SK-N-SH treated with all-trans-retinoic acid at 6 μM for 48 hours (cell line): ENCODE data around the gene NF1.

ENCODE experiments used
- RARB ChIP-seq: fragments of 250-450 bp; sonication (Bioruptor Pico); IDR thresholded peaks from 2 replicates; pipeline ENCODE4 v1.8.0; 2021; ENCODE audit warnings: mild to moderate bottlenecking, moderate library complexity
- SNAI2 ChIP-seq: fragments of 250-450 bp; sonication (Bioruptor Pico); IDR thresholded peaks from 2 replicates; pipeline ENCODE4 v1.5.0; 2020; ENCODE audit warnings: mild to moderate bottlenecking, moderate library complexity
- TF ChIP-seq, protein P1 (sequence below): fragments of 250-450 bp; sonication (Bioruptor Pico); IDR thresholded peaks from 2 replicates; pipeline ENCODE4 v1.8.0; 2020; ENCODE audit warnings: mild to moderate bottlenecking, moderate library complexity, borderline replicate concordance

DNA sequence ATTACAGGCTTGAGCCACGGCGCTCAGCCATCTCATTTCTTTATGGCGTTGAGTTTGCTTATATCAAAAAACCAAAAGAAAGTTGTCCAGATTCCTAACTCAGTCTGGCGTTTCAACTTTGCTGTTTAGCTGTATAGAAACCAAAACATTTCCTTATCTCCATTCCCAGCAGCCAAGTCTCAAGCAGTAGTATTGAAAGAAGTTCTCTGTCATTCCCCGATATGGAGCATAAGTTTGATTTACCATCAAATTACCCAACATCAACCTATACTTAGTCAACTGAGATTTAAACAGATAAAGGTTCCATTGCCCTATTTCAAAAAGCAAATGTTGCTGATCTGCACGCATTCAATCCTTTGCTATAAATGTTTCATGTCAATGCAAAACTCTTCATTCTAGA lies 269.2 kb downstream of the NF1 start:
- TF ChIP-seq, protein P1, sequence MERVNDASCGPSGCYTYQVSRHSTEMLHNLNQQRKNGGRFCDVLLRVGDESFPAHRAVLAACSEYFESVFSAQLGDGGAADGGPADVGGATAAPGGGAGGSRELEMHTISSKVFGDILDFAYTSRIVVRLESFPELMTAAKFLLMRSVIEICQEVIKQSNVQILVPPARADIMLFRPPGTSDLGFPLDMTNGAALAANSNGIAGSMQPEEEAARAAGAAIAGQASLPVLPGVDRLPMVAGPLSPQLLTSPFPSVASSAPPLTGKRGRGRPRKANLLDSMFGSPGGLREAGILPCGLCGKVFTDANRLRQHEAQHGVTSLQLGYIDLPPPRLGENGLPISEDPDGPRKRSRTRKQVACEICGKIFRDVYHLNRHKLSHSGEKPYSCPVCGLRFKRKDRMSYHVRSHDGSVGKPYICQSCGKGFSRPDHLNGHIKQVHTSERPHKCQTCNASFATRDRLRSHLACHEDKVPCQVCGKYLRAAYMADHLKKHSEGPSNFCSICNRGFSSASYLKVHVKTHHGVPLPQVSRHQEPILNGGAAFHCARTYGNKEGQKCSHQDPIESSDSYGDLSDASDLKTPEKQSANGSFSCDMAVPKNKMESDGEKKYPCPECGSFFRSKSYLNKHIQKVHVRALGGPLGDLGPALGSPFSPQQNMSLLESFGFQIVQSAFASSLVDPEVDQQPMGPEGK (CRISPR knock-in tag) = no peak
- no peak for TF ChIP-seq SNAI2 (CRISPR knock-in tag)
- TF ChIP-seq RARB (CRISPR knock-in tag) = no peak
